Activated CD8-positive, alpha-beta memory T cell treated with anti-CD3 and anti-CD28 coated beads, Interleukin-2, amount 50 U/mL, for 48 hours (primary cell): ENCODE results near the gene DCAF8.
A peak's percentile ranks its signal among the peaks of the same experiment; 100 is the strongest.
"Not testable (repeated sequence)": the region's sequence is repeated elsewhere in the genome, so short reads cannot be mapped to it uniquely, and the experiment has no call there.

Source experiments
- DNase-seq: peaks from one replicate; pipeline ENCODE4 v3.0.0-alpha.2; 2020

Gene DCAF8

DNA sequence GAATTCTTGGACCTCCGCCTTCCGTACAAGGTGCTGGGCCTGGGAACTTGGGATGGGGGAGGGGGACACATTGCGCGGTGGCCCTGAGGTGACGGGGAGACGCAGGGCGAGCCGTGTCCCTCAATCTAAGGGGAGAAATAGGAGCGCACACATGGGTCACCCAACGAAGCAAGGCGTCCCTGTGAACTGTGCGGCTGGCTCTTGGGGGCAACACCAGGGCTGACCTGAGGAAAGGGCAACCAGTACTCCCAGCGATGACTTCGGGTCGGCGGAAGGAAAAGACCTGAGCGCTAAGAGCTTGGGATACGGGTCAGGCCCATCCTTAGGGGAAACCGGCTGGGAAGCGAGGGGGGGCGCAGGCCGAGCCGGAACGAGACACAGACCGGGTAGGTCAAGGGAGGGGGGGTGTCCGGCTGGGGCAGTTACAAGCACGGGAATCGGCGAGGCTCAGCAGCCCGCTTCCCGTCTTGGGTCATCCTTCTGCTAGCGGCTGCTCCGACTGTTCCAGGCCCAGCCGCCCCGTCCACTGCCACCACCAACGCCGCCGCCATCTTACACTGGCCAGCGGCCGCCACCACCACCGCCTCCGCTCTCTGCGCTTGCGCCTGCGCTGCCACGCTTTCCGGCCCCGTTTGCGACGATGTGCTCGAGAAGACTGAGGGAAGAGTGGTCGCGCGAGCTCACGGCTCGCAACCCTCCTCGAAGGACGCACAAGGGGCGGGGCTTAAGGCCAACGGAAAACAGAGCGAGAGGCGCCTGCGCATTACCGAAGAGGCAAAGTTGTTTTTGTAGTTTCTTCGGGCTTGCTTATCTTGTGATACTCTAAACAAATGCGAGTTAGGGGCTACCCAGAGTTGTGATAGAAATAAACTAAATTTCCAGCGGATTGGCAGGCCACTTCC, at the start of gene DCAF8:
Gene DCAF8 (minus strand): TSS at position 657 of the 902 bp plus-strand sequence. CDS start 18,541 bp downstream, outside the sequence.
- peak; percentile 98 for DNase-seq

DNA sequence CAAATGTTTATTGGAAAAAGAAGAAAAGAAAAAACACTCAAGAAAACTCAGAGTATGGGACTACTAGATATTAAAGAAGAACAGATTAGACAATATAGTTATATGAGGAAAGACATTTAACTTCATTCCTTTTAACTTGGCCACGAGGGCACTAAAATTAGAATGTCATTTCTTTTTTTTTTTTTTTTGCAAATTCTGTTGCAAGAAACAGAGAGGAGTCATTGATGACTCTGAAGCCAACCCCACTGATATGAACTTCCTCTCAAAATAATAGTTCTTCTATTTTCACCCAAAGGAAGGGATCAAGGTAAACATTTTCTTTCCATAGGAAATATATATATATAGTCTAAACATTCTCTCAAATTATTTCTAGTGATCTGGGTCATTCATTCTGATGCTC, 47.2 kb upstream of the DCAF8 start:
- DNase-seq: no peak

DNA sequence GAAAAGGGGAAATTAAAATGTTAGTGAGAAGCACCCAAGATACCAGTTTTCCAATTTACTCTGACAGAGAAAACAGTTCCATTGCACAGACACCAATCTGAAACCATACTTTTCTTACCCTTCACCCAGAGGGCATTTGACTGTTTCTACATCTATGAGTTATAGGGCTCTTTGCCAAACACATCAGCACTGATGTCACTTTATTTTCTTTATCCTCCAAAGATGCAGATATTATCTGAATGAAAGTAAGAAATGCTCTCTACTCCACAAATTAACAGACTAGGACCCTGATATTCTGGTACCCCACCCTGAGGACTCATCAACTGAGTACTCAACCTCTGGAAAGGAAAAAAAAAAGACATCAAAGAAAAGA, 46.8 kb upstream of the DCAF8 start:
- no peak for DNase-seq

DNA sequence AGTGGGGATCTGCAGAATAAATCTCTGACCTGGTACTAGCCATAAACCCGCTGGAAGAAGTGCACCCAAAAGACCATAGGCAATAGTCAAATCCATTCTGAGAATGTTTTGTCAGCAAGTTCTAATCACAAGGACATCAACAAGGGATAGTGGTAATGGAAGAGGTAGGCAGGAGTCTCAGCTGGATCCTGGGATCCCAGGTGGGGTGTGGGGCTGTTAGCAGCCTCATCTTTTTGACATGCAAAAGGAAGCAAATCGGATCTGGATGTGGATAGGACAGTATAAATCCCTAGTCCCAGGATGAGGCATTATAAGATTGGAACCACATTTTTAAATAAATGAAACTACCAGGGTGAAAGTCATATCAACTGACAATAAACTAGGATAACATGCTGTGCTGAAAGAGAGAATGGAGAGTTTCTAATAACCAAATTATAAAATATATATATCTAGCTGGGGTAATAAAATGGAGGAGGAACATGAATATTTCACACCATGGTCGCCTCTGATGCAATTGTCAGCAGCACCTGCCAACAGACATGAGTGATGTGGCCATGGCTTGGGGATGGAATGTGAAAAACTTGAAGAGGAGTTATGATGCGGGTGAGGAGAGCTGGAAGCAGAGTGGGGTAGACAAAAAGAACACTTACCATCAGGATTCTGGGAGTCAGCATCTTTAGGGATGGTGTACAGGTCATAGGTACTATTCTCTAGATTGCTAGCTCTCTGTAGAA, 46.3 kb upstream of the DCAF8 start:
- no peak for DNase-seq

DNA sequence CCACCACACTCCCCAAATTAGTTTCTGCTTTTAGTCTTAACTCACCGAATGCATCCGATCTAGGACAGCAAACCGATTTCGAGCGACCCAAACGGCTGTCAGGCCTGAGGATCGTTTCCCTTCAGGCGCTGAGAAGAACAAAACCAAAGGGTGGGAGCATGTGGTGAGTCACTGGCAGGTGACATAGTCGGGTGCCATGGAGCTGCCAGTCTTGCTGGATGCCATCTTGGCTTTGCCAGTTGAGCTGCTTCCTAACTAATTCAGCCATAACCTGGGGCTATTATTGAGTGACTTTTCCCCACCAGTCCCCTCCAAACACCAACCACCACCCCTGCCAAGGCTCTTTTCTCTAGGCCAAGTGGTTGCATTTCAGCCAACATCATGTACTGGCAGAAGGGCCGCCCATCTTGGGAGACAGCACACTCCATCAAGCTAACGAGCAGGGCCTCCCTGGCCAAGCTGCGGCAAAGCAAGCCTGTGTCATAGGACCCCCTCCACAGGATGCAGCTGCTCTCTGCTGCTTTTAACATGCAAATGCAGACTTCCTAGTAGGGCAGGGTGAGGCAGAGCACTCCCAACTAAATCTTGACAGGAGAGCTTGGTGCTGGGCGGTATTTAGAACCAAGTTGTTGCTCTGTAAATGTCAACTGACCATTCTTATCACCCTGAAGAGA, 44.9 kb upstream of the DCAF8 start:
- DNase-seq: no peak

DNA sequence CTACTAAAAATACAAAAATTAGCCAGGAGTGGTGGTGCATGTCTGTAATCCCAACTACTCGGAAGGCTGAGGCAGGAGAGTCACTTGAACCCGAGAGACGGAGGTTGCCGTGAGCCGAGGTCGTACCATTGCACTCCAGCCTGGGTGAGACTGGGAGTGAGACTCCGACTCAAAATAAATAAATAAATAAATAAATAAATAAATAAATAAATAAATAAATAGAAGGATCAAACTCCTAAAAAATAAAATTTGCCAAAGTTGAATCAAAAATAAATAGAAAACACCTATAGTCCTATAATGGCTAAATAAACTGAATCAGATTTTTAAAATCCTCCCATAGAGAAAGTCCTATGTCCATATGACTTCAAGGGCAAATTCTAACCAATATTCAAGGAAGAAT, 37.8 kb upstream of the DCAF8 start:
- no peak for DNase-seq

DNA sequence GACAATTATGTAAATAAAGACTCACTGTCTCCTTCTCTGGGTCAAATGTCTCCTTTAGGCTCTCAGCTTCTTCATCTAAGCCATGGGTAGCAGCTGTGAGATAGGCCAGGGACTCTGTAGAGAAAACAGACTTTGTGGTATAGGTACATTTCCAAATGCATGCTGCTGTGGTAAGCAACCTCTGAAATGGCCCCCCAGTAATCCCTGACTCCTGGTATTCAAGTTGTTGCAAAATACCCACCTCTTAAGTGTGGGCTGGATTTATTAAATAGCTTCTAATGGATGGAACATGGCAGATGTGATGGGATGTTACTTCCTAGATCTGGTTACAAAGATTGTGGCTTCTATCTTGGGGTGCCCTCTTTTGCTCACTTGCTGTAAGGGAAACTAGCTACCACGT, 33.7 kb upstream of the DCAF8 start:
- DNase-seq: no peak

DNA sequence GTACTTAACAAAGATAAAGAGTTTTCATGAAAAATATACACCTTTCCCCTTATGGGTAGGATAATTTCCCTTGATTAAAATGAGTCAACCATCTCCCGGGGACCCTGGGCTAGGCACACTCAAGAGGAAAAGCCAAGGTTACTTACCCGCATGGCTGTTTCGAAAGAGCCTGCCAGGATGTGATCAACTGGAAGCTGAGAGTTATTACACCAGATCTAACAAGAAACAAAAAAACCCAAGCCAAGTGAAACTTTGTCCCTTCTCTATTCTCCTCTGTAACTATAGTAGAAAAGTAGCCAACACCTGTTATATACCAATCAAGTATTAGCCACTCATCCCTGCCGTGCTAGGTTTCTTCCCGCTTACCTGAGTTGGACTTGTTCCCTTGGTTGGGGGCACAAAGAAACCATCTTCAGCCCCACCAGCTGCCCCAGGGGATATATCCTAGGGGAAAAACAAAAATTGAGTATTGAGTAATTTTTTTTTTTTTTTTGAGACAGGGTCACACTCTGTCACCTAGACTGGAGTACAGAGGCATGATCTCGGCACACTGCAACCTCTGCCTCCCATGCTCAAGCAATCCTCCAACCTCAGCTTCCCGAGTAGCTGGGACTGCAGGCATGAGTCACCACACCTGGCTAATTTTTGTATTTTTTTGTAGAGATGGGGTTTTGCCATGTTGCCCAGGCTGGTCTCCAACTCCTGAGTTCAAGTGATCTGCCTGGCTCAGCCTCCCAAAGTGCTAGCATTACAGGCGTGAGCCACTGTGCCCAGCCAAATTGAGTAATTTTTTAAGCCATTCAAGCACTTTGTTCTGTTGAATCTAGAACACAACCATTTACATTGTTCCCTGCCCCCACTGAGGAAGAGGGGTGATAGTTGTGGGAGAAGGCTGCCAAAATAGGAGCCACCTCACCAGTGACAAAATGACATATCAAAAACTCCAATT, 30.9 kb upstream of the DCAF8 start:
- DNase-seq: no peak

DNA sequence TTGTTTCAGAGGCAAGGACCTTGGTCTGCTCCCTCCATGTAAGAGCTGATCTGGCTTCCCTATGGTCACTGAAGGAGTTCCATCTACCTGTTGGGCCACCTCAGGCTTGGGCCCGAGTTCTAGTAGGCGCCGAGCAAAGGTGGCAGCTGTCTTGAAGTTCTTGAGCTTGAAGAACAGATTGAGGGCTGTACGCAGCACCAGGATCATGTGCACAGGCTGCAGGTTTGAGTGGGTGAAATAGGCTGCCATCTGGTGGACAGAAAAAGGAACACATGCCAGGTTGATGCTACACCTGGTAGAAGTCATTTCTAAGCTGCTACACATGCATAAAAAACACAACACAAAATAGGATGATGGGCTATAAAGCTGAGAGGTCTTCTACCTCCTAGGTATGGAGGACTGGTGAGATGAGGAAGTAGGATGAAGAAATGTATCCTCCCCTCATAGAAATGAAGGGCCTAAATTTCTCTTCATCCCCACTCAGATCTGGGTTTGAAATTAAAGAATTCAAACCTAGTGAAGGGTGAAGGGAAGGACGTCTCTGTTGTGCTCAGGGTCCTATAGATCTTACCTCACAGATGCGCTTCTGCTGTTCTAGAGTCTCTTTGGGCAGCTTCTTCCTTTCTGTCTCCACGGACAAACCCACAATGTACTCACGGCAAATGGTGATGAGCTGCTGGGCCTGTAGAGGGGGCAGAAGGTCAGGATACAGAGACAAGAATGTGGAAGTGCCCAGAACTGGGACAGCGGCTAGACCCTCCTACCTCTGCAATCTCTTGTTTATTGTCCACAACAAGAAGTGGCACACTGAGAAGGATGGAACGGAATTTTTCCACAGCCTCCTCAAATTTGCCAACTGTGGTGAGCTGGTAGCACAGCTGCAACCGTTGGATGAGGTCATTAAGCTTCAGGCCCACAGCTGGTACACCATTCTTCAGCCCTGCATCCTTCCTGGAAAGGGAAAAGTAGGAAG, 29.2 kb upstream of the DCAF8 start:
- DNase-seq: peak; percentile 70

DNA sequence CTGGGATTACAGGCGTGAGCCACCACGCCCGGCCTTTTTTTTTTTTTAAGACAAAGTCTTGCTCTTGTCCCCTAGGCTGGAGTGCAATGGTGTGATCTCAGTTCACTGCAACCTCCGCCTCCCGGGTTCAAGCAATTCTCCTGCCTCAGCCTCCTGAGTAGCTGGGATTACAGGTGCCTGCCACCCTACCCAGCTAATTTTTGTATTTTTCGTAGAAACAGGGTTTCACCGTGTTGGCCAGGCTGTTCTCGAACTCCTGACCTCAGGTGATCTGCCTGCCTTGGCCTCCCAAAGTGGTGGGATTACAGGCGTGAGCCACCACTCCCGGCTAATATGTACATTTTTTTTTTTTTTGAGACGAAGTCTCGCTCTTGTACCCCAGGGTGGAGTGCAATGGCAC, 25.4 kb upstream of the DCAF8 start:
- not testable (repeated sequence) for DNase-seq

DNA sequence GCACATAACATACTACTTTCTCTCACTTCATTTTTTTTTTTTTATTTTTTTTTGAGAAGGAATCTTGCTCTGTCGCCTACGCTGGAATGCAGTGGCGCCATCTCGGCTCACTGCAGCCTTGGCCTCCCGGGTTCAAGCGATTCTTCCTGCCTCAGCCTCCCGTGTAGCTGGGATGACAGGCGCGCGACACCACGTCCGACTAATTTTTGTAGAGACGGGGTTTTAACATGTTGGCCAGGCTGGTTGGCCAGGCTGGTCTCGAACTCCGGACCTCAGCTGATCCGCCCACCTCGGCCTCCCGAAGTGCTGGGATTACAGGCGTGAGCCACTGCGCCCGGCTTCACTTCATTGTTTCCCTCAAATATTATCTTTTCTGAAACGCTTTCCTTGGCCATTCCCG, 23.2 kb upstream of the DCAF8 start:
- no peak for DNase-seq

DNA sequence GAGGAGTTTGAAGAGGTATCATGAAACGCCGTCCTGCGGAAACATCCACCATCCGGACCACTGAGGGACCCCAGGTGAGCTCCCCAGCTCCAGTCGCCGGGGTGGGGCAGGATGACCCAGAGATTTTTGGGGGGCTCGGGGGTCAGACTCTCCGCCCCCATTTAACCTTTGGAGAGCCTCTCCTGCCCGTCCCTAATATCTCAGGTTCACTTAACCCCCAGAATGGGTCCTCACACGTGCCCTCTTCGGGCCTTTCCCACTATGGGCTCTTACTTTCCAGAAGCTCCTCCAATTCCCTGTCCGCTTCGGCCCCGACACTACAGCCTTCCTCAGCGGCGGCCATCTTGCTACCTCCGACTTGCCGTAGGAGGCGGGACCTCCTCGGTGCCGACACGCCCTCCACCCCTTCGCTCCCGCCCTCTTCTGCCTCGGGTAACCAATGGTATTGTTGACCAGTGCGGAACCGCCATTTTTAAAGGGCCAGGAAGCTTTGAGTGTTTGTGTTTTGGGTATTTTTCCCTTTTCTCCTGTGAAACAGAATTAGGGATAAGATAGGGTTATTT, 22.5 kb upstream of the DCAF8 start, which contains the start of gene PEX19:
Gene PEX19 (minus strand): TSS at position 352 of the 563 bp plus-strand sequence. CDS start 9 bp downstream, at position 343.
- peak; percentile 95 for DNase-seq

DNA sequence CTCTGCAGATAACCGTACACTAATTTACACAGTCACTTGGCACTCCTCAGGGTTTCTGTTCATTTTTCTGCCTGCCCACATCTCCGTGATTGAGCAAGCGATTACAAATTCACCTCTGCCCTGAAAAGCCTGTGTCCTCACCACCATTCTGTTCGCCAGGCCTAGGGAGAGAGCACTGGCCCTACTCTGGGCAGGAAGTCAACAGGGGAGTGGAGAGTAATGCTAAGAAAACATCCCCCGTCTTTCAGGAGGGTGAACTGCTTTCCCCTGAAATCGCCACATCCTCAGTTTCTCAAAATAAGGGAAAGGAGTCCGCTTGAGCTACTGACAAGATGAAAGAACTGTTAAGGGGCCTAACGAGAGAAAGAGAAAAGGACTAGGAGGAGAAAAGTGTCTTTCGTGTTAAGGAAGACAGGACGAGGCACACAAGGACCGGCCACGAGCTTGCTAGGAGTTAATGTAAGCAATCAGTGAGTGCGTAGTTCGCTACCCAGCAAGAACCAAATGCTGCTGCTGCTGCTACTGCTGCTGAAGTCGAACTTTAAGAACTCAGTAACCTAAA, 22.0 kb upstream of the DCAF8 start:
- no peak for DNase-seq

DNA sequence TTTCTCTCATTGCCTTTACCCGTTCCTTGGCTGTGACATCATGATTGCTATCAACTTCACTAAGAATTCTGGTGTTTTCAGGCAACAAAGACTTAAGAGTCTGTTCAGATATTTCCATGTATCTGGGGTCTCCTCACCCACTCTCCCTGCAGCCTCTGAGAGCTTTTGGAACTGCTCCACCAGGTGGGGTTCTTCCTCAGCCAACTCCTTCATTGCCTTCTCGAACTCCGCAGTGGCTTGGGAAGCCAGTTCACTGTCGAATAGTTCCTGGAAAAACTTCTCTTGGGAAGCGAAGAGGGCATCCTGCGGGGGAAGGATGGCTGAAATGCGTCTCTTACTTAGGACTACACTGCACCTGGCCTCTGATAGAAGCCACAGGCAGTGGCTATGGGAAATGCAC, 20.5 kb upstream of the DCAF8 start:
- DNase-seq: no peak

DNA sequence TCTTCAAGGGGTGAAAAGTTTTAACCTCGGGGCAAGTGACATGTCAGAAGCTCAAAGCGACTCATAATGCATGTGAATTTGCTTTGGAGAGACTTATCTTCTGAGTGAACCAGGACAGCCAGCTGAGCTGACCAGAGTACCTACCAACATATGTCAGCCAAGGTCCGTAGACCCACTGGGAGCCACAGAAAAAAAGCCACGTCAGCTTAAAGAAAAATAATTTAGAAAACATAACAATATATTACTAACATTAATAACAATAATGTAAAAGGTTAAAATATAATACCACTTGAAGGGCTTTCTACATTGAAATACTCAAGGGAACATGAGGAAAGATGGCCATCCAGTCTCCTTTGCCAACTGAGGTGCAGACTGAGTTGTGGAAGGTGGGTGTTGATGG, 15.6 kb upstream of the DCAF8 start:
- DNase-seq: no peak

DNA sequence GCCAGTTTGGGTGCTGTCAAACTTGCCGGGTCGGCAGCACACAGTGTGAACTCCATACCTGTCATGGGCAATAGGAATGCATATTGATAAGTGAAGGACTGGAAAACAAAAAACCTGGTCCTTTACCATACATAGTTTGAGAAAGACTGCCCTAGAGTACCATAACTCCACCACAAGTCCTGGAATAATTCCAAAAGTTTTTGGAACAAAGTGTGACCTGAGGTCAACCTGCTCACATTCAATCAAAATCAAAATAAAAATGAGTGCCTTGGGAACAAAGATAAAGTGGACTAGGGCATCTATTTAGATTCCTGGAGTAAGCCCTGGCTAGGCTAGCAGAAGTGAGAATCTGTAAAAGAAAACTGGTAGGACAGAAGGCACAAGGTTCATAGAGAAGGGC, 15.0 kb upstream of the DCAF8 start:
- DNase-seq: no peak

DNA sequence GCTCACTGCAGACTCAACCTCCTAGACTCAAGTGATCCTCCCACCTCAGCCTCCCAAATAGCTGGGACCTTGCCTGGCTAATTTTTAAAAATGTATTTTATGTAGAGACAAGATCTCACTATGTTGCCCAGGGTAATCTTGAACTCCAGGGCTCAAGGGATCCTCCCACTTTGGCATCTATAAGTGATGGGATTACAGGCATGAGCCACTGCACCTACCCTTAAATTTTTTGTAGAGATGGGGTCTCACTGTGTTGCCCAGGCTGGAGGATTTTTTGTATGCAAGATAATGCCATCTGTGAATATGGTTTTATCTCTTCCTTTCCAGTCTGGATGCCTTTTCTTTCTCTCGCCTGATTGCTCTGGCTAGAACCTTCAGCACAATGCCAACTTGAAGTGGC, 8.7 kb upstream of the DCAF8 start:
- DNase-seq: no peak

DNA sequence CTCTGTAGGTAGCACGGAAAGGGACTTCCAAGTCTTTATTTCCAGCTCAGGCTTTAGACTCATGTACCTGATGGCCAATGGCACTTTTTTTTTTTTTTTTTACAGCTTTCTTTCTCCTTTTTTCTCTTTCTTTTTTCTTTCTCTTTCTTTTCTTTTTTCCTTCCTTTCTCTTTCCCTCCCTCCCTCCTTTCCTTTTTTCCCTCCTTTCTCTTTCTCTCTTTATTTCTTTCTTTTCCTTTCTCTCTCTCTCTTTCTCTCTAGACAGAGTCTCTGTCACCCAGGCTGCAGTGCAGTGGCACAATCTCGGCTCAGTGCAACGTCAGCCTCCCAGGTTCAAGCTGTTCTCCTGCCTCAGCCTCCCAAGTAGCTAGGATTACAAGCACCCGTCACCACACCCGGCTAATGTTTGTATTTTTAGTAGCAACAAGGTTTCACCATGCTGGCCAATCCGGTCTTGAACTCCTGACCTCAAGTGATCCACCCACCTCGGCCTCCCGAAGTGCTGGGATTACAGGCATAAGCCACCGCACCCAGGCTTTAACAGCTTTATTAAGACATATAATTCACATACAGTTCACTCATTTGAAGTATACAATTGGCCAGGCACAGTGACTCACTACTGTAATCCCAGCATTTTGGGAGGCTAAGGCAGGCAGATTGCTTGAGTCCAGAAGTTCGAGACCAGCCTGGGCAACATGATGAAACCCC, 5.1 kb upstream of the DCAF8 start:
- no peak for DNase-seq

DNA sequence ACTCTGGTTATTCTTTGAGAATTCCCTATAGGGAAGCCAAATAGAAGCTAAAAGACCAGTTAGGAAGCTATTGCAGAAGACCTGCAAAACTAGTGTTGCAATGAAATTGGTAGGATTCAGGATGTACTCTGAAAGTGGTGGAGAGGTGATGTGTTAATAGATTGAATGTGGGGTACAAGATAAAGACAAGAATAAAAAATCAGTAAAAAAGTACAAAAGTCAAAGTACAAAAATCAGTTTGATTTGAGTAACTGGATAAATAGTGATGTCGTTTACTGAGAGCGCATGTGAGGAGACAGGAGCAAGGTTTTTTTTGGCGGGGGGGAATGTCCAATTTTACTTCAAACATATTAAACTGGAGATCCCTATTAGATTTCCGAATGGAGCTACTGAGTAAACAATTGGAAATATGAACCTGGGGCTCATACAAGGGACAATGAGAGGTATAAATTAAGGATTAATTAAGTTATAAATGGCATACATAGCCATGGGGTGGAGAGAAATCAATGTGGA, 2.5 kb upstream of the DCAF8 start:
- DNase-seq: no peak

DNA sequence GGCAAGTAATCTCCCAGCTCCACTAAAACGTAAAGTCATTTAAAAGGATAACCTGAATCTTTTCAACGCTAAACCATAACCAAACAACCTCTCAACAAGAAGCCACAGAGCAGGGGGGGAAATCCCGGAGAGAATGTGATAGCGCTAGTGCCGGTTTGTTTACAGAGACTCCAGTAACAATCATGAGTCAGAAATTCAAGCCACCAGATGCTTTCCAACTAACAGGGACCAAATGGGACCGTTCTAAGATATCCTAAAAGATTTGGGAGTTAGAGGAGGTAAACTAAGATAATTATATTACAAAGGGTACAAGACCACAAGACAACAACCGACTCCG, 825 bp downstream of the DCAF8 start:
- no peak for DNase-seq
